ENCODE results near the gene IFI35.
A peak's percentile ranks its signal among the peaks of the same experiment; 100 is the strongest.
"Not testable (repeated sequence)": the region's sequence is repeated elsewhere in the genome, so short reads cannot be mapped to it uniquely, and the experiment has no call there.

Gene IFI35

GRCh38 chr17:43024407-43025289 lies 18.1 kb downstream of the IFI35 start, which contains the start of gene RND2:
Gene RND2 (plus strand): TSS chr17:43025231. CDS start chr17:43025348, 117 bp downstream.
- DNase-seq: peak; percentile 64

GRCh38 chr17:43025290-43025657 lies 18.7 kb downstream of the IFI35 start:
- no peak for DNase-seq

- no peak for DNase-seq
Measured at GRCh38 chr17:43025766-43026537, 19.4 kb downstream of the IFI35 start.

GRCh38 chr17:43026595-43026994 lies 20.0 kb downstream of the IFI35 start:
- no peak for DNase-seq

GRCh38 chr17:43027091-43028032 lies 20.8 kb downstream of the IFI35 start:
- DNase-seq: no peak

GRCh38 chr17:43028221-43028861 lies 21.8 kb downstream of the IFI35 start:
- DNase-seq: no peak

GRCh38 chr17:43030137-43030767 lies 23.7 kb downstream of the IFI35 start:
- DNase-seq: no peak

- no peak for DNase-seq
Measured at GRCh38 chr17:43031666-43032065, 25.1 kb downstream of the IFI35 start.

GRCh38 chr17:43033948-43034881 lies 27.6 kb downstream of the IFI35 start:
- no peak for DNase-seq

GRCh38 chr17:43034894-43035293 lies 28.3 kb downstream of the IFI35 start:
- DNase-seq: no peak

- no peak for DNase-seq
Measured at GRCh38 chr17:43039646-43040045, 33.1 kb downstream of the IFI35 start.

- DNase-seq: no peak
Measured at GRCh38 chr17:43040655-43041054, 34.1 kb downstream of the IFI35 start.

- no peak for DNase-seq
Measured at GRCh38 chr17:43042025-43042628, 35.5 kb downstream of the IFI35 start.

- DNase-seq: no peak
Measured at GRCh38 chr17:43043307-43043706, 36.7 kb downstream of the IFI35 start.

- DNase-seq: no peak
Measured at GRCh38 chr17:43044024-43044423, 37.4 kb downstream of the IFI35 start.

GRCh38 chr17:43051969-43052368 lies 45.4 kb downstream of the IFI35 start:
- no peak for DNase-seq

- DNase-seq: not testable (repeated sequence)
Measured at GRCh38 chr17:43053008-43053407, 46.4 kb downstream of the IFI35 start.

- DNase-seq: no peak
Measured at GRCh38 chr17:43056051-43056450, 49.5 kb downstream of the IFI35 start.

- no peak for DNase-seq
Measured at GRCh38 chr17:43062984-43063638, 56.5 kb downstream of the IFI35 start.

All from activated effector memory CD4-positive, alpha-beta T cell treated with Interleukin-2 at 50 U/mL for 16 hours (primary cell).